ENCODE results near the gene SH3TC2.

The SH3TC2 gene

DNA sequence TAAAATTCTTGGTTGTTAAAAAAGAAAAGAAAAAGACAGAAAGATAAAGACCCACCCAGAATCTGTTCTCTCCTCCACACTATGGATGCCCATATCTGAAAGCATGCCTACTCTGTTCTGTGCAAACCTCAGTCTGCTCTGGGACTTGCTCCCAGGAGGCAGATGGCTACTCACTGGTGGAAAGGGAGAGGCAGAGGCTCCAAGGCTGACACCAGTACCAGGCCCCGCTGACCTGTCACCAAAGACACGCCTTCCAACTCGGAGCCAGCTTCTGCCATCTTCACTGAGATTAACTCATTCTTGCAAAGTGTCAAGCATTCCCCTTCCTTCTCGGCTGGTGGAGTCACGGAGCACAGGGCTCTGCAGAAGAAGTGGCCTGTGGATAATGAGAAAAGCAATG is 21.6 kb downstream of the SH3TC2 start:
- H3K4me1 ChIP-seq (ENCODE audit: control insufficient read depth in 1 of 2, insufficient read depth in 2 of 2, low read length in 2 of 2), result no peaks in the 10 kb centered on the region
- H3K9me3 ChIP-seq (ENCODE audit: control insufficient read depth in 1 of 2, low read length in 2 of 2), result no peaks in the 10 kb centered on the region
- no peak overlapping the region for H3K4me3 ChIP-seq (ENCODE audit: low read depth in 1 of 2, low read length in 2 of 2)
- no peaks in the 10 kb centered on the region for H3K27me3 ChIP-seq (ENCODE audit: low read depth, low read length)
- no peak overlapping the region for H3K27ac ChIP-seq (ENCODE audit: low read length)
- H3K36me3 ChIP-seq (ENCODE audit: control insufficient read depth in 1 of 2, insufficient read depth in 2 of 2, low read length in 2 of 2), result no peaks in the 10 kb centered on the region

DNA sequence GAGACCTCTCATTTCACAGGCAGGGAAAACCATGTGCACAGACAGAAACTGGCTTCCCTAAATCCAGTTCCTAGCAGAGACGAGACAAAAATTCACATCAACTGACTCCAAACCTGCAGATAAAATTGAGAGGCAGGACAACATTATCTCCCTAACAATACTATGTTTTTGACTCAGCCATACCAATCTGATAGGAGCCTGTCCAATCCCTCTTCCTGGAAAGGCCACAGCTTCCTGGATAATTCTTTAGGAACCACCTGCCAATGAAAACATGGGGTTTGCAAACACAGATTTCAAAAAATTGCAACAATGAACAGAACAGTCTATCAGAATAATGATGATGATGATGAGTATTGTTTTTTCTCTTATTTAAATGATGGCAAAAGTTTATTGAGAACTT is 22.4 kb downstream of the SH3TC2 start:
- H3K27me3 ChIP-seq (ENCODE audit: low read depth, low read length), result no peaks in the 10 kb centered on the region
- H3K27ac ChIP-seq (ENCODE audit: low read length), result no peak overlapping the region
- no peaks in the 10 kb centered on the region for H3K36me3 ChIP-seq (ENCODE audit: control insufficient read depth in 1 of 2, insufficient read depth in 2 of 2, low read length in 2 of 2)
- H3K4me3 ChIP-seq (ENCODE audit: low read depth in 1 of 2, low read length in 2 of 2), result no peak overlapping the region
- no peaks in the 10 kb centered on the region for H3K4me1 ChIP-seq (ENCODE audit: control insufficient read depth in 1 of 2, insufficient read depth in 2 of 2, low read length in 2 of 2)
- H3K9me3 ChIP-seq (ENCODE audit: control insufficient read depth in 1 of 2, low read length in 2 of 2), result no peaks in the 10 kb centered on the region

- Histone ChIP-seq H3K36me3 (ENCODE audit: control insufficient read depth in 1 of 2, insufficient read depth in 2 of 2, low read length in 2 of 2) (no peaks in the 10 kb centered on the region), H3K4me3 (ENCODE audit: low read depth in 1 of 2, low read length in 2 of 2) (no peak overlapping the region), H3K27me3 (ENCODE audit: low read depth, low read length) (no peaks in the 10 kb centered on the region), H3K9me3 (ENCODE audit: control insufficient read depth in 1 of 2, low read length in 2 of 2) (no peaks in the 10 kb centered on the region), H3K4me1 (ENCODE audit: control insufficient read depth in 1 of 2, insufficient read depth in 2 of 2, low read length in 2 of 2) (no peaks in the 10 kb centered on the region), H3K27ac (ENCODE audit: low read length) (no peak overlapping the region)
Measured at GRCh38 chr5:149039506-149039905, 23.4 kb downstream of the SH3TC2 start.

- Histone ChIP-seq H3K27me3 (ENCODE audit: low read depth, low read length) (no peaks in the 10 kb centered on the region), H3K27ac (ENCODE audit: low read length) (no peak overlapping the region), H3K4me3 (ENCODE audit: low read depth in 1 of 2, low read length in 2 of 2) (no peak overlapping the region), H3K36me3 (ENCODE audit: control insufficient read depth in 1 of 2, insufficient read depth in 2 of 2, low read length in 2 of 2) (no peaks in the 10 kb centered on the region), H3K4me1 (ENCODE audit: control insufficient read depth in 1 of 2, insufficient read depth in 2 of 2, low read length in 2 of 2) (no peaks in the 10 kb centered on the region), H3K9me3 (ENCODE audit: control insufficient read depth in 1 of 2, low read length in 2 of 2) (no peaks in the 10 kb centered on the region)
Measured at GRCh38 chr5:149038336-149039080, 24.4 kb downstream of the SH3TC2 start.

GRCh38 chr5:149037817-149038216 is 25.0 kb downstream of the SH3TC2 start:
- no peaks in the 10 kb centered on the region for H3K36me3 ChIP-seq (ENCODE audit: control insufficient read depth in 1 of 2, insufficient read depth in 2 of 2, low read length in 2 of 2)
- no peak overlapping the region for H3K27ac ChIP-seq (ENCODE audit: low read length)
- no peaks in the 10 kb centered on the region for H3K4me1 ChIP-seq (ENCODE audit: control insufficient read depth in 1 of 2, insufficient read depth in 2 of 2, low read length in 2 of 2)
- H3K4me3 ChIP-seq (ENCODE audit: low read depth in 1 of 2, low read length in 2 of 2), result no peak overlapping the region
- no peaks in the 10 kb centered on the region for H3K27me3 ChIP-seq (ENCODE audit: low read depth, low read length)
- no peaks in the 10 kb centered on the region for H3K9me3 ChIP-seq (ENCODE audit: control insufficient read depth in 1 of 2, low read length in 2 of 2)

- Histone ChIP-seq H3K27ac (ENCODE audit: low read length) (no peak overlapping the region), H3K36me3 (ENCODE audit: control insufficient read depth in 1 of 2, insufficient read depth in 2 of 2, low read length in 2 of 2) (no peaks in the 10 kb centered on the region), H3K27me3 (ENCODE audit: low read depth, low read length) (no peaks in the 10 kb centered on the region), H3K4me3 (ENCODE audit: low read depth in 1 of 2, low read length in 2 of 2) (no peak overlapping the region), H3K4me1 (ENCODE audit: control insufficient read depth in 1 of 2, insufficient read depth in 2 of 2, low read length in 2 of 2) (no peaks in the 10 kb centered on the region), H3K9me3 (ENCODE audit: control insufficient read depth in 1 of 2, low read length in 2 of 2) (no peaks in the 10 kb centered on the region)
Measured at GRCh38 chr5:149036970-149037369, 25.9 kb downstream of the SH3TC2 start.

DNA sequence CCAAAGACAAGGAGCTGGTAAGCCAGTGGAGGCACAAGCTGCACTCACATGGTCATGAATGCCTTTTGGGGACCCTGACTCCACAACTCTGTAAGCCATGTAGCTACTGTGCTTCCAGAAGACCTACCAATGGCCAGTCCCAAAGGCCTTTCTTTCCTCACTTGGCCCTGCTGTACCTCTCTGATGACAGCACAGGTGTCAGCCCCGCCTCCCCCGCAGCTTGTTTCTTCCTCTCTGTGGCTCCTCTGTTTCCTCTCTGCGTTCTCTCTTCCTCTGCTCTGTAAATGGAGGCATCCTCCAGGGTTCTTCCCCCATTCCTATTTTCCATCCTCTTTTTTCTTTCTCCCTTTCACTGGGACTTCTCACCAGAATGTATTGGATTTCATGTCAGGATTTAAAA is 26.7 kb downstream of the SH3TC2 start:
- no peak overlapping the region for H3K4me3 ChIP-seq (ENCODE audit: low read depth in 1 of 2, low read length in 2 of 2)
- H3K9me3 ChIP-seq (ENCODE audit: control insufficient read depth in 1 of 2, low read length in 2 of 2), result no peaks in the 10 kb centered on the region
- no peaks in the 10 kb centered on the region for H3K36me3 ChIP-seq (ENCODE audit: control insufficient read depth in 1 of 2, insufficient read depth in 2 of 2, low read length in 2 of 2)
- H3K27ac ChIP-seq (ENCODE audit: low read length), result no peak overlapping the region
- no peaks in the 10 kb centered on the region for H3K27me3 ChIP-seq (ENCODE audit: low read depth, low read length)
- no peaks in the 10 kb centered on the region for H3K4me1 ChIP-seq (ENCODE audit: control insufficient read depth in 1 of 2, insufficient read depth in 2 of 2, low read length in 2 of 2)

- Histone ChIP-seq H3K4me1 (ENCODE audit: control insufficient read depth in 1 of 2, insufficient read depth in 2 of 2, low read length in 2 of 2) (no peaks in the 10 kb centered on the region), H3K27ac (ENCODE audit: low read length) (no peak overlapping the region), H3K36me3 (ENCODE audit: control insufficient read depth in 1 of 2, insufficient read depth in 2 of 2, low read length in 2 of 2) (no peaks in the 10 kb centered on the region), H3K4me3 (ENCODE audit: low read depth in 1 of 2, low read length in 2 of 2) (no peak overlapping the region), H3K9me3 (ENCODE audit: control insufficient read depth in 1 of 2, low read length in 2 of 2) (no peaks in the 10 kb centered on the region), H3K27me3 (ENCODE audit: low read depth, low read length) (no peaks in the 10 kb centered on the region)
Measured at GRCh38 chr5:149035372-149035790, 27.5 kb downstream of the SH3TC2 start.

- Histone ChIP-seq H3K4me3 (ENCODE audit: low read depth in 1 of 2, low read length in 2 of 2) (no peak overlapping the region), H3K4me1 (ENCODE audit: control insufficient read depth in 1 of 2, insufficient read depth in 2 of 2, low read length in 2 of 2) (no peaks in the 10 kb centered on the region), H3K27me3 (ENCODE audit: low read depth, low read length) (no peaks in the 10 kb centered on the region), H3K27ac (ENCODE audit: low read length) (no peak overlapping the region), H3K9me3 (ENCODE audit: control insufficient read depth in 1 of 2, low read length in 2 of 2) (no peaks in the 10 kb centered on the region), H3K36me3 (ENCODE audit: control insufficient read depth in 1 of 2, insufficient read depth in 2 of 2, low read length in 2 of 2) (no peaks in the 10 kb centered on the region)
Measured at GRCh38 chr5:149030838-149031397, 31.9 kb downstream of the SH3TC2 start.

DNA sequence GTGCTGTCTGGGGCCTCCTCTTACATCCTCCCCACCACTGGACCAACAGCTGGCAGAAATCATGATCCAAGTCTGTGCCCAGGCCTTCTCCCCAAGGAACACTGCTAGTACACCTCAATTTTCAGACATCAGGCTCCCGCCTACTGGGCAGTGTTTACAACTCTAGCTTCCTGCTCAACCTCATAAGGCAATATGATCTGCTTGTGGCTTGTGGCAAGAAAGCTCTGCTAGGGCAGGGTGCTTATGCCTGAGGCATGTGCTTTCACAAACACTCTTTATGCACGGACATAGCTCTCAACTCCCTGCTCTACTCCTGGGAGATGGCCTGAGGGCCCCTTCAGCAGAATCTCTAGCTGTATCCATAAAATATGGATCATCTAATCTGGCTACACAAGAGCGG is 32.5 kb downstream of the SH3TC2 start:
- no peaks in the 10 kb centered on the region for H3K27me3 ChIP-seq (ENCODE audit: low read depth, low read length)
- H3K4me3 ChIP-seq (ENCODE audit: low read depth in 1 of 2, low read length in 2 of 2), result no peak overlapping the region
- H3K4me1 ChIP-seq (ENCODE audit: control insufficient read depth in 1 of 2, insufficient read depth in 2 of 2, low read length in 2 of 2), result no peaks in the 10 kb centered on the region
- no peaks in the 10 kb centered on the region for H3K36me3 ChIP-seq (ENCODE audit: control insufficient read depth in 1 of 2, insufficient read depth in 2 of 2, low read length in 2 of 2)
- H3K9me3 ChIP-seq (ENCODE audit: control insufficient read depth in 1 of 2, low read length in 2 of 2), result no peaks in the 10 kb centered on the region
- no peak overlapping the region for H3K27ac ChIP-seq (ENCODE audit: low read length)

GRCh38 chr5:149028984-149029383 is 33.9 kb downstream of the SH3TC2 start:
- H3K4me1 ChIP-seq (ENCODE audit: control insufficient read depth in 1 of 2, insufficient read depth in 2 of 2, low read length in 2 of 2), result no peaks in the 10 kb centered on the region
- H3K4me3 ChIP-seq (ENCODE audit: low read depth in 1 of 2, low read length in 2 of 2), result no peak overlapping the region
- no peak overlapping the region for H3K27ac ChIP-seq (ENCODE audit: low read length)
- no peaks in the 10 kb centered on the region for H3K9me3 ChIP-seq (ENCODE audit: control insufficient read depth in 1 of 2, low read length in 2 of 2)
- no peaks in the 10 kb centered on the region for H3K36me3 ChIP-seq (ENCODE audit: control insufficient read depth in 1 of 2, insufficient read depth in 2 of 2, low read length in 2 of 2)
- H3K27me3 ChIP-seq (ENCODE audit: low read depth, low read length), result no peaks in the 10 kb centered on the region

DNA sequence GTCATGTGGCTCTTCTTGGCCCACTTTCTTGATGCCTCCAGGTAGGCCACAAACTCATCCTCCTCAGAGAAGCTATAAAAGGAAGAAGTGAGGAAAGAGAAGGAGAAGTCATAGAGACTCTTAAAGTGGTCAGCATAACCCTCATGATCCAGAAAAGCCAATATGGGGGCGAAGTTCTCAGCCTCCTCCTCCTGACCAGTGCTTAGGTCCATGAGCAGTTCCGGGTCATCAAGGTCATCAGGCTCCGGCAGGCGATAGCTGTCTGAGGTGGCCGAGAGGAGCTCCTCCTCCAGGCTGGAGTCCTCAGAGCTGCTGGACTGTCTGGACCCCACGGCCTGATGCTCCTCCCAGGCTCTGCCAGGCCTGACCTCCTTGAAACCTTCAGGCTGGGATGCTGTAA is 34.7 kb downstream of the SH3TC2 start:
- H3K9me3 ChIP-seq (ENCODE audit: control insufficient read depth in 1 of 2, low read length in 2 of 2), result no peaks in the 10 kb centered on the region
- H3K4me1 ChIP-seq (ENCODE audit: control insufficient read depth in 1 of 2, insufficient read depth in 2 of 2, low read length in 2 of 2), result no peaks in the 10 kb centered on the region
- H3K4me3 ChIP-seq (ENCODE audit: low read depth in 1 of 2, low read length in 2 of 2), result no peak overlapping the region
- H3K27ac ChIP-seq (ENCODE audit: low read length), result no peak overlapping the region
- no peaks in the 10 kb centered on the region for H3K36me3 ChIP-seq (ENCODE audit: control insufficient read depth in 1 of 2, insufficient read depth in 2 of 2, low read length in 2 of 2)
- H3K27me3 ChIP-seq (ENCODE audit: low read depth, low read length), result no peaks in the 10 kb centered on the region
